HepG2 (cell line): Measurements from ENCODE around the gene CHFR. TPM values are rescaled to one million over a fixed set of nuclear protein-coding genes. Genes with fewer than 3 reads are reported as not detected.

Experiments used
- ATAD3A ChIP-seq: sonication (generic); formaldehyde crosslinking; IDR thresholded peaks from 2 replicates; pipeline ENCODE4 v1.4.0; 2020; ENCODE audit warnings: missing genetic modification reagents
- ATRX ChIP-seq: sonication (generic); formaldehyde crosslinking; IDR thresholded peaks from 2 replicates; pipeline ENCODE4 v1.4.0; 2020; ENCODE audit warnings: missing genetic modification reagents, borderline replicate concordance
- GTF2F1 ChIP-seq: fragments of 150-350 bp; IDR thresholded peaks from 2 replicates; pipeline ENCODE4 v1.6.1; 2014; ENCODE audit warnings: low read length
- SMC3 ChIP-seq: IDR thresholded peaks from 2 replicates; pipeline ENCODE4 v1.6.1; 2011; ENCODE audit warnings: low read length, improper control_type of control experiment
- SRF ChIP-seq: IDR thresholded peaks from 2 replicates; pipeline ENCODE4 v1.6.1; 2011; ENCODE audit warnings: mild to moderate bottlenecking, low read depth, low read length, moderate library complexity
- USF2 ChIP-seq, 2 experiments: sonication (generic) in 1 of 2; formaldehyde crosslinking in 1 of 2; IDR thresholded peaks; 2 replicates each; pipeline versions ENCODE4 v1.5.1 to v1.6.1; 2011 to 2020; ENCODE audit warnings: borderline replicate concordance in 1 of 2, low read depth in 1 of 2, low read length in 1 of 2, mild to moderate bottlenecking in 1 of 2, missing genetic modification reagents in 1 of 2, moderate library complexity in 1 of 2
- ZNF746 ChIP-seq: sonication (generic); formaldehyde crosslinking; IDR thresholded peaks from 2 replicates; pipeline ENCODE4 v1.8.0; 2022; ENCODE audit warnings: mild to moderate bottlenecking, missing genetic modification reagents
- ZNF850 ChIP-seq: sonication (generic); formaldehyde crosslinking; conservative IDR thresholded peaks from 2 replicates; pipeline ENCODE4 v1.9.0; 2021; ENCODE audit warnings: mild to moderate bottlenecking, missing genetic modification reagents
- polyA plus RNA-seq, 8 experiments: library from polyadenylated mRNA; depleted of rRNA in 3 of 8; stranded (reverse) in 7 of 8; unstranded in 1 of 8; fragments of >200 nt; fragmentation: Illumina TruSeq in 4 of 8; extraction: Trizol in 4 of 8; gene quantifications; 2 replicates each; pipeline versions ENCODE4 v1.2.1 to v1.2.3, GENCODE V29; 2011 to 2016; ENCODE audit warnings: low read depth in 4 of 8, missing spikeins in 1 of 8, mixed read lengths in 1 of 8; ENCODE audit not compliant: insufficient read depth in 1 of 8
- total RNA-seq, 5 experiments: library from RNA; depleted of rRNA; stranded (reverse); fragments of >200 nt; fragmentation: Illumina TruSeq; extraction: Trizol; gene quantifications; 2 replicates each; pipeline ENCODE4 v1.2.3, GENCODE V29; 2016; ENCODE audit warnings: low read depth in 1 of 5
- TF ChIP-seq, protein P1 (sequence below): sonication (generic); formaldehyde crosslinking; IDR thresholded peaks from 2 replicates; pipeline ENCODE4 v1.8.0; 2022; ENCODE audit warnings: missing genetic modification reagents, mild to moderate bottlenecking, moderate library complexity, borderline replicate concordance
- TF ChIP-seq, protein P2 (sequence below): sonication (generic); formaldehyde crosslinking; IDR thresholded peaks from one replicate; pipeline ENCODE4 v1.5.1; 2020; ENCODE audit warnings: mild to moderate bottlenecking, missing genetic modification reagents; ENCODE audit errors: not compliant biosample characterization

The CHFR gene
- total and polyA plus RNA-seq, 2 of the 13 experiments (the other 11 are each of a cell fraction or from before 2014, with no cell fraction given): 21.4 to 21.5 TPM

- TF ChIP-seq, protein P1, sequence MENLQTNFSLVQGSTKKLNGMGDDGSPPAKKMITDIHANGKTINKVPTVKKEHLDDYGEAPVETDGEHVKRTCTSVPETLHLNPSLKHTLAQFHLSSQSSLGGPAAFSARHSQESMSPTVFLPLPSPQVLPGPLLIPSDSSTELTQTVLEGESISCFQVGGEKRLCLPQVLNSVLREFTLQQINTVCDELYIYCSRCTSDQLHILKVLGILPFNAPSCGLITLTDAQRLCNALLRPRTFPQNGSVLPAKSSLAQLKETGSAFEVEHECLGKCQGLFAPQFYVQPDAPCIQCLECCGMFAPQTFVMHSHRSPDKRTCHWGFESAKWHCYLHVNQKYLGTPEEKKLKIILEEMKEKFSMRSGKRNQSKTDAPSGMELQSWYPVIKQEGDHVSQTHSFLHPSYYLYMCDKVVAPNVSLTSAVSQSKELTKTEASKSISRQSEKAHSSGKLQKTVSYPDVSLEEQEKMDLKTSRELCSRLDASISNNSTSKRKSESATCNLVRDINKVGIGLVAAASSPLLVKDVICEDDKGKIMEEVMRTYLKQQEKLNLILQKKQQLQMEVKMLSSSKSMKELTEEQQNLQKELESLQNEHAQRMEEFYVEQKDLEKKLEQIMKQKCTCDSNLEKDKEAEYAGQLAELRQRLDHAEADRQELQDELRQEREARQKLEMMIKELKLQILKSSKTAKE (CRISPR knock-in tag): no peak
- TF ChIP-seq USF2 (IDR thresholded peaks at IDR 0.05; ENCODE audit: low read depth, low read length) (no peak), USF2 (CRISPR knock-in tag; IDR thresholded peaks at IDR 0.05; ENCODE audit: borderline replicate concordance) (no peak), ATRX (CRISPR knock-in tag) (no peak; the same call in 1 of the 2 replicates), ZNF746 (CRISPR knock-in tag) (no peak), SMC3 (no peak), GTF2F1 (no peak), ATAD3A (no peak), ZNF850 (CRISPR knock-in tag) (peak; percentile 72; the same call in 1 of the 2 replicates), SRF (0 out of 2 replicates have a peak, but pooled peaks have one; percentile 15)
- TF ChIP-seq, protein P2, sequence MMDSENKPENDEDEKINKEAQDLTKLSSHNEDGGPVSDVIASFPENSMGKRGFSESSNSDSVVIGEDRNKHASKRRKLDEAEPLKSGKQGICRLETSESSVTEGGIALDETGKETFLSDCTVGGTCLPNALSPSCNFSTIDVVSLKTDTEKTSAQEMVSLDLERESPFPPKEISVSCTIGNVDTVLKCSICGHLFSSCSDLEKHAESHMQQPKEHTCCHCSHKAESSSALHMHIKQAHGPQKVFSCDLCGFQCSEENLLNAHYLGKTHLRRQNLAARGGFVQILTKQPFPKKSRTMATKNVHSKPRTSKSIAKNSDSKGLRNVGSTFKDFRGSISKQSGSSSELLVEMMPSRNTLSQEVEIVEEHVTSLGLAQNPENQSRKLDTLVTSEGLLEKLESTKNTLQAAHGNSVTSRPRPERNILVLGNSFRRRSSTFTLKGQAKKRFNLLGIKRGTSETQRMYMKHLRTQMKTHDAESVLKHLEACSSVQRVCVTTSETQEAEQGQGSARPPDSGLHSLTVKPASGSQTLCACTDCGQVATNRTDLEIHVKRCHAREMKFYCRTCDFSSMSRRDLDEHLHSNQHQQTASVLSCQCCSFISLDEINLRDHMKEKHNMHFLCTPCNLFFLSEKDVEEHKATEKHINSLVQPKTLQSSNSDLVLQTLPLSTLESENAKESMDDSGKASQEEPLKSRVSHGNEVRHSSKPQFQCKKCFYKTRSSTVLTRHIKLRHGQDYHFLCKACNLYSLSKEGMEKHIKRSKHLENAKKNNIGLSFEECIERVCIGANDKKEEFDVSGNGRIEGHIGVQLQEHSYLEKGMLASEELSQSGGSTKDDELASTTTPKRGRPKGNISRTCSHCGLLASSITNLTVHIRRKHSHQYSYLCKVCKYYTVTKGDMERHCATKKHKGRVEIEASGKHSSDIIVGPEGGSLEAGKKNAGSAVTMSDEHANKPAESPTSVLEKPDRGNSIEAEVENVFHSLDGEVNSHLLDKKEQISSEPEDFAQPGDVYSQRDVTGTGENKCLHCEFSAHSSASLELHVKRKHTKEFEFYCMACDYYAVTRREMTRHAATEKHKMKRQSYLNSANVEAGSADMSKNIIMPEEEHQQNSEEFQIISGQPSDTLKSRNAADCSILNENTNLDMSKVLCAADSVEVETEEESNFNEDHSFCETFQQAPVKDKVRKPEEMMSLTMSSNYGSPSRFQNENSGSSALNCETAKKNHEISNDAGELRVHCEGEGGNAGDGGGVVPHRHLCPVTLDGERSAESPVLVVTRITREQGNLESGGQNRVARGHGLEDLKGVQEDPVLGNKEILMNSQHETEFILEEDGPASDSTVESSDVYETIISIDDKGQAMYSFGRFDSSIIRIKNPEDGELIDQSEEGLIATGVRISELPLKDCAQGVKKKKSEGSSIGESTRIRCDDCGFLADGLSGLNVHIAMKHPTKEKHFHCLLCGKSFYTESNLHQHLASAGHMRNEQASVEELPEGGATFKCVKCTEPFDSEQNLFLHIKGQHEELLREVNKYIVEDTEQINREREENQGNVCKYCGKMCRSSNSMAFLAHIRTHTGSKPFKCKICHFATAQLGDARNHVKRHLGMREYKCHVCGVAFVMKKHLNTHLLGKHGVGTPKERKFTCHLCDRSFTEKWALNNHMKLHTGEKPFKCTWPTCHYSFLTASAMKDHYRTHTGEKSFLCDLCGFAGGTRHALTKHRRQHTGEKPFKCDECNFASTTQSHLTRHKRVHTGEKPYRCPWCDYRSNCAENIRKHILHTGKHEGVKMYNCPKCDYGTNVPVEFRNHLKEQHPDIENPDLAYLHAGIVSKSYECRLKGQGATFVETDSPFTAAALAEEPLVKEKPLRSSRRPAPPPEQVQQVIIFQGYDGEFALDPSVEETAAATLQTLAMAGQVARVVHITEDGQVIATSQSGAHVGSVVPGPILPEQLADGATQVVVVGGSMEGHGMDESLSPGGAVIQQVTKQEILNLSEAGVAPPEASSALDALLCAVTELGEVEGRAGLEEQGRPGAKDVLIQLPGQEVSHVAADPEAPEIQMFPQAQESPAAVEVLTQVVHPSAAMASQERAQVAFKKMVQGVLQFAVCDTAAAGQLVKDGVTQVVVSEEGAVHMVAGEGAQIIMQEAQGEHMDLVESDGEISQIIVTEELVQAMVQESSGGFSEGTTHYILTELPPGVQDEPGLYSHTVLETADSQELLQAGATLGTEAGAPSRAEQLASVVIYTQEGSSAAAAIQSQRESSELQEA (CRISPR knock-in tag): peak; percentile 29
These were observed at the start of gene CHFR (continued) for GRCh38 chr12:132887513-132888351.
